NCI-H2107 (cell line): ENCODE results near the gene VPS8.

Source experiments
- DNase-seq: peaks from one replicate; lab custom pipeline; 2025; lab: John Stamatoyannopoulos, UW

VPS8 gene

GRCh38 chr3:185057829-185058228, 245.9 kb downstream of the VPS8 start:
- no peak for DNase-seq

- no peak for DNase-seq
These were observed 246.8 kb downstream of the VPS8 start for GRCh38 chr3:185058796-185059195.

- no peak for DNase-seq
These were observed 247.8 kb downstream of the VPS8 start for GRCh38 chr3:185059766-185060165.

DNA sequence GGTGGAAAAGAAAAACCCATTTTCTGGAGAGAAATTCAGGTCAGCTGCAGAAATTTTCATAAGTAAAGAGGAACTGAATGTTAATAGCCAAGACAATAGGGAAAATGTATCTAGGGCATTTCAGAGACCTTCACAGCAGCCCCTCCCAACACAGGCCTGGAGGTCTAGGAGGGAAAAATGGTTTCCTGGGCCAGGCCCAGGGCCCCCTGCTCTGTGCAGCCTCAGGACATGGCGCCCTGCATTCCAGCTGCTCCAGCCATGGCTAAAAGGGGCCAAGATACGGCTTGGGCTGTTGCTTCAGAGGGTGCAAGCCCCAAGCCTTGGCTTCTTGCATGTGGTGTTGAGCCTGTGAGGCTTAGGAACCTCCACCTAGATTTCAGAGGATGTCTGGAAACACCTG, 248.7 kb downstream of the VPS8 start:
- DNase-seq = no peak

GRCh38 chr3:185062191-185062590, 250.2 kb downstream of the VPS8 start:
- no peak for DNase-seq

- no peak for DNase-seq
These were observed 251.5 kb downstream of the VPS8 start for GRCh38 chr3:185063431-185063830.

GRCh38 chr3:185065059-185065458, 253.1 kb downstream of the VPS8 start:
- DNase-seq = no peak

DNA sequence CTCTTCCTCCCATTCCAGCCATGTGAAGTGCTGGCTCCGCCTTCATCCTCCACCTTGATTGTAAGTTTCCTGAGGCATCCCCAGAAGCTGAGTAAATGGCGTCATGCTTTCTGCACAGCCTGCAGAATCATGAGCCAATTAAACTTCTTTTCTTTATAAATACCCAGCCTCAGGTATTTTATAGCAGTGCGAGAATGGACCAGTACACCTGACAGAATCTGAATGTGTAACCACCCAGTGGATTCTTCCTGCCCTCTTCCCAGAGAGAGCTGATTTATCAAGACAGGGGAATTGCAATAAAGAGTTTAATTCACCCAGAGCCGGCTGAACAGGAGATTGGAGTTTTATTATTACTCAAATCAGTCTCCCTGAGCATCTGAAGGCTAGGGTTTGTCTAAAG, 254.3 kb downstream of the VPS8 start:
- no peak for DNase-seq

DNA sequence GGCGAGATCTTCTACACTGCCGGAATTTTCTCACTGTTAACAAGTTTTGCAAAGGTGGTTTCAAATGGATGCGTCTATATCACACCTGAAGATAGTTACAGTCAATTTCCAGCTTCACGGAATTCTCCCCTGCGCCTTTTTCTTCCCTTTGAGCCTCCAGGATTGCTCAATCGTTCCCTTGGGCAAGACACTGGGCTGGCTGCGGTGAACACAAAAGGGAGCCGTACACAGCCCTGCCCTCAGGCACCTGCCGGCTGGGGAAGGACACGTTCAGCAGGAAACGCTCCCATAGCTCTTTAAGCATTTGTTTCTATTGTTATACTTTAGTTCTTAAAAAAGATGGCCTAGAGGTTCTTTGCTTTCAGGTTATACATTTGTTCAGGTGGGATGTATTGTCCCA, 255.2 kb downstream of the VPS8 start:
- DNase-seq = no peak

DNA sequence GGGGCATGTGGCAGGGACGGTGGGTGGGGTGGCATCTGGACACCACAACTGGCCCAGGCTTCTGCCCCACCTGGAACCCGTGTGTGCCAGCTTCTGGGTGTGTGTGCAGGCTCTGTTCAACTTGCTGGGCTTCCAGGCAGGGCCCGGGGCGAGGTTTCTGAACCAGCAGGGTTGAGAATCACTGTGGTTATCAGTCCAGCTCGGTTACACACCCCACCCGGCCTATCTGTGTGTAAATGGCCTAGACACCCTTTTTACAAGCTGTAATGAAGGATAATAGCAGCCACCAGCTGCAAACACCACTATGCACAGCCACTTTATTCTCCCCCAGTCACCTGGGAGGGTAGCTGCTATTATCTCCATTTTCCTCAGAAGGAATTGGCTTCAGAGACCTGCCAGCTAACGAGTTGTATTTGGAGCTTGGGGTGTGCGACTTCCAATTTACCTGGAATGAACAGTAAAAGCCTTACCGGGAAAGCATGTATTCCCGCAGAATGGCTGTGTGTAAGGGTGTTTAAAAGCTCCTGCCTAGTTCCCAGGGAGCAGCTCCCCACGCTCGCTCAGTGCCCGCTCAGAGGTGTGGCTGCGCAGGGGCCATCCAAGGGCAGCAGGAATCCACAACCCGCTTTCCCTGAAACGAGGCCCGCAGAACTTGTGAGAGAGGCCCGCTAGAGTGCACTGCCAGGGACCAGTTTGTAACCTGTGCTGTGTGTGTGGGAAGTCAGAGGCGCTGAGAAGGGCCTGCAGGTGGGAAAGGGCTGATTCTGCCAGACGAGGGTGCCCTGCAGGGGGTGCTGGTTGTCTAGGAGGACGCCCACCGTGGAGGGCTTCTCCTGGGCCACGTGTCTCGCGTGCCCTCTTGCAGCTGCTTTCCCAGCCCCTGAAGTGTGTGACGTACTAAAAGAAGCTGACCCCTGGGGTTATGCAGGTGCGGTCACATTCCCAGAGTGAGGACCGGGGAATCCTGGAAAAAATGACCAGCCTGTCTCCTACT, 257.4 kb downstream of the VPS8 start:
- no peak for DNase-seq

DNA sequence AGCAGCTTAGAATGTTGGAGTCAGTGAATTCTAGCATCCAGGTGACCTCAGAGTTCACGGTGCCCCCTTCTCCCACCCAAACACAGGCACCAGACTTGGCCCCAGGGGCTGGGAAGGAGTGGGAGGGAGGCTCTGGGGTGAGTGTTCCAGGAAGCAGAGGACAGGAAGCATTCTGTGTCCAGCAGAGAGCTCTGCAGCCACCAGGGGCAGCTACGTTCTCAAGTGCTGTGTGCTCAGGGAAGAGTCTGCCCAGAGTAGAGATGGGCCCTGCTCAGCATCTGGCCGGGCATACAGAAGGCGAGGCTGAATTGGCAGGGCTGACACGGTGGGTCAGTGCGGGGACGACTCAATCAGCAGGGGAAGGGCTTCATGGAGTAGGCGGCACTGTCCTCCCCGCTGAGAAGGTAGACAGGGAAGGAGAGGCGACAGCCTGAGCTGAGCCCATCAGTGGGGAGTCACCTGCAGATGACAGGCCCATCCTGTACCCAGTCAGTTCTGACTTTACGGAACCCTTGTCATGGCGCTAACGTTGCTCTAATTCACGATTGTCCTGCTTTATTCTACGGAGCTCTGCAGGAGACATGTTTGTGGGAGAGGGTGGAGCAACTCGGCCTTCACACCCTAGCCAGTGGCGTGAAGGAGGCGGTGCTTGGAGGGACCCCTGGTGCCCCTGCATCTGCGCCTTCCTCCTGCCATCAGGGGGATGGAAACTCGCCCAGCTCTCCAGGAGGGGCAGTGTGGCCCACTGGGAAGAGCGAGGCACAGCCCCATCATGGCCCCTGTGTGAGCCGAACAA, 258.7 kb downstream of the VPS8 start:
- DNase-seq = no peak

DNA sequence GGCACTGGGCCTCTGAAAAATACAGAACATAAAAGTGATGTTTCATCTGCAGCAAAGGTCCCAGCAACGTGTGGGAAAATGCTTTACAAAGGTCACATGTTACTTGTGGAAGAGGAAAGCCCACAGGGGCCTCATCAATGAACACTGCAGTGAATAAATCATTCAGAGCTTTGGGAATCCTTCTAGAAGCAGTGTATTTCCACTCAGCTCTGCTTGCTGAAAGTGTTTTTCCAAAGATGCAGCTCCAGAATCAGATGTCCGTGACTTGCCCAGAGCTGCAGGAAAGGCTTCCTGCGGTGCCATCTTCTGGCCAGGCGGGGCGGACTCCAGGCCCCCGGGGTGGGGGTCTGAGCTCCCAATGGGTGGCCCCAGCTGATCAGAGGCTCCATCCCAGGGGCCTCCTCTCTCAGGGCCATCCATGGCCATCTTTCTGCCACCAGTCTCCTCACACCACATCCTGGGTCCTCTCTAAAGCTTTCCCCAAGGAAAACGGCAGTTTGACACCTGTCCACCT, 259.4 kb downstream of the VPS8 start:
- no peak for DNase-seq

GRCh38 chr3:185075547-185075946, 263.6 kb downstream of the VPS8 start:
- no peak for DNase-seq

GRCh38 chr3:185076219-185076618, 264.3 kb downstream of the VPS8 start:
- no peak for DNase-seq

DNA sequence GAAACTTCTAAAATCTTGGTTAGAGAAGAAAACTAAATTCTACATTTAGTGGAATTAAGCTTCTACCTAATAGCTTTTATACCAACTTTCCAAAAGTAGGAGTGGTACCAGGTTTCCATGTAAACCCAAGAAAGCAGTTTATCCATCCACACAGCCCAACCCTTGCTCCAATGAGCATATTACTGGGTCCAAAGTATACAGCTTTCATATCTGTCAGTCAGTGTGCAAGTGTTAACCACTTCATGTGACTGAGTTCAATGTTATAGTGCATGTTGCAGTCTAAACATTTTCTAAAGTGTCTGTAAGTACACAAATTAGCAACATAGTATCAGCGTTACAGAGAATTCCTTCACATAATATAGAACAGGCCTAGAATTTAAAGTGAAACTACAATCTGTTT, 267.7 kb downstream of the VPS8 start:
- DNase-seq = no peak

DNA sequence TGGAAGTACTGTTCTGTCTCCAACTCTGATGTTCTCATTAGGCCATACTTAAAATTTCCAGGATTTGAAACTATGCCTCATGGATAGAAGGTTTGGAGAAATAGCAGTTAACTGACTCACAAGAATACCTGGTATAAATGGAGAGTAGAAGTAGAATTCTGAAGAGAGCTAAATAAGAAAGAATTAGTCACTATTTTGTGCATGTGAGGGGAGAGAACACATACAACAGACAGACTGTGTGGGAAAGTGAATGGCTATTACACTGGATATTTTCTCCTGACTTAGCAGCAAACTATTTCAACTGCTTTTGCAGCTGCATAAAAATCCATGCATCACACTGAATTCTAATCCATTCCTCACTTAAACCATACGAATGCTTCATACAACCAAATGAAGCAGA, 269.6 kb downstream of the VPS8 start:
- DNase-seq = no peak

DNA sequence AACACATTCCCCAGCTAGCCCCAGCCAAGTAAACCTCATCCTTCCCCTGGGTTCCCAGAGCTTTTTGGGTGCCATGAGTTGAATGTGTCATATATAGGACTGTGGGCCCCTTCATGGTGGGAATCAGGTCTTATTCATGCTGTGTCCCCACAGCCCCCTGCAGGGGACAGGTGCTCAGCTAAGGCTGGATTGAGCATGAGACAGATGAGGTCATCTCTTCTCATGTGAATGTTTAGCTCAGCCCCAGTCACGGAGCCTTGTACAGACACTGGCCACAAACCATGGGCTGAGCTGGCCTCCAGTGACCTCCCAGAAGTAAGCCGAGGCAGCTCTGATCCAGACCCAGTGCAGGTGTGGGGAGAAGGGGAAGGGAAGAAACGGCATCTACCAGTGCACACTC, 270.2 kb downstream of the VPS8 start:
- no peak for DNase-seq

GRCh38 chr3:185082829-185083228, 270.9 kb downstream of the VPS8 start:
- DNase-seq = no peak

DNA sequence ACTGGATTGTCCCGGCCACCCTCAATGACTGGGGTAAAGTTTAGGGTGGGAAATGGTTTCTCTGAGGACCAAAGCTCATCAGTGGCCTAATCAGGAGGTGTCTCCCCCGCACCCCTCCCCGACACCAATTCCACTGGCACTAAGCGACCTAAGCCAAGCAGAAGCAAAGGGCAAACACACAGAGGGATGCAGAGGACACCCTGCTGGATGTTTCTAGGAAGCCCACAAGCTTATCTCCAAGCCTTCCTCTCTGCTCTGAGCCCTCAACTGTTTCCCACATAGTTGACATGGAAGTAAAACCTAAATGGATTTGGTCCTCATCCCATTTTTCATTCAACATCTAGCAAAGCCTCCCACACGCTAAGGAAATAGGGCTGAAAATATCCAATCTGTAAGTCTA, 272.4 kb downstream of the VPS8 start:
- no peak for DNase-seq

- DNase-seq = no peak
These were observed 272.9 kb downstream of the VPS8 start for GRCh38 chr3:185084901-185085300.

DNA sequence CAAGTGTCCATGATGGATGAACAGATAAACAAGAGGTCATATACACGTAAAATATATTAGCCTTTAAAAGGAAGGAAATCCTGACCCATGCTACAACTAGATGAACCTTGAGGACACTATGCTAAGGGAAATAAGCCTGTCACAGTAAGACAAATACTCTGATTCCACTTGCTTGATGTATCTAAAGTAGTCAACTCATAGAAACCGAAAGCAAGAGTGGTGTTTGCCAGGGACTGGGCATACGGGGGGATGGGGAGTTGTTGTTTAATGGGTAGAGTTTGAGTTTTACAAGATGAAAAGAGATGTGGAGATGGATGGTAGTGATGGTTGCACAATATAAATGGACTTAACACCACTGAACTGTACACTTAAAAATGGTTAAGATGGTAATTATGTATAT, 275.5 kb downstream of the VPS8 start:
- no peak for DNase-seq

DNA sequence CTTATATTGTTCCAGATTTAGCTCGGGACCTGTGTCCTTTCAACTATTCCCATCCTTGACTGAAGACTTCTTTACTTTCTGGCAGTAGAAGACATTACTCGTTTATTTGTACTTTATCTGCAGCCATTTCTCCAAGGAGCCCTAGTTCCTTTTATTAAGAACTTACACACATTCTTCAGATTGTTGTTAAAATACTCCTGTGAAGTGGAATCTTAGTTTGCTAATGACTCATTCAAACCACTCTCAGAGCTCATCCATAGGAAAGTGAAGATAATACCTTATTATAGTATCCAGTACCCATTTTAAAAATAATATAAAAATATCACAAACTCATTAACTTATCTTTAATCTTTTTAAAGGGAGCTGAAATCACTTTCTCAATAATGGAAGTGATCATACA, 277.4 kb downstream of the VPS8 start:
- DNase-seq = no peak

- no peak for DNase-seq
These were observed 277.8 kb downstream of the VPS8 start for GRCh38 chr3:185089751-185090150.
